Fibroblast of lung (primary cell): ENCODE data around the gene AKTIP. TPM values are rescaled to one million over a fixed set of nuclear protein-coding genes. Genes with fewer than 3 reads are reported as not detected.
A peak's percentile ranks its signal among the peaks of the same experiment; 100 is the strongest.

Experiments used
- DNase-seq, 2 donors: peaks; one replicate each; pipeline versions ENCODE4 v3.0.0 to v3.0.0-alpha.2; 2010; ENCODE audit warnings: low read depth in 2 of 2
- H2AFZ ChIP-seq: 2 replicates; pipeline ENCODE4 v1.5.1; 2012; ENCODE audit warnings: low read length, control low read depth, inconsistent platforms
- H3K27ac ChIP-seq: 2 replicates; pipeline ENCODE4 v1.5.1; 2011; ENCODE audit warnings: low read length, control low read depth; ENCODE audit not compliant: insufficient read depth
- H3K27me3 ChIP-seq: 2 replicates; pipeline ENCODE4 v1.5.1; 2011; ENCODE audit warnings: mild to moderate bottlenecking, low read length; ENCODE audit not compliant: control insufficient read depth, insufficient read depth
- H3K36me3 ChIP-seq: 2 replicates; pipeline ENCODE4 v1.5.1; 2011; ENCODE audit warnings: low read length; ENCODE audit not compliant: control insufficient read depth, insufficient read depth
- H3K4me1 ChIP-seq: 2 replicates; pipeline ENCODE4 v1.5.1; 2011; ENCODE audit warnings: low read length; ENCODE audit not compliant: control insufficient read depth, insufficient read depth; ENCODE audit errors: extremely low read depth
- H3K4me2 ChIP-seq: 2 replicates; pipeline ENCODE4 v1.5.1; 2011; ENCODE audit warnings: low read length, control low read depth; ENCODE audit not compliant: insufficient read depth; ENCODE audit errors: extremely low read depth
- H3K4me3 ChIP-seq, 4 experiments: fragments of 200-600 bp in 1 of 4; sonication (generic) in 1 of 4; replicated peaks in 1 of 4; 2 replicates each; pipeline ENCODE4 v1.5.1; 2011 to 2016; ENCODE audit warnings: low read length in 4 of 4, low read depth in 3 of 4, mild to moderate bottlenecking in 3 of 4, control low read depth in 2 of 4, inconsistent platforms in 1 of 4, mixed read lengths in 1 of 4; ENCODE audit not compliant: insufficient read depth in 1 of 4; ENCODE audit errors: control extremely low read depth in 1 of 4
- H3K79me2 ChIP-seq: 2 replicates; pipeline ENCODE4 v1.5.1; 2012; ENCODE audit warnings: mild to moderate bottlenecking, low read length, inconsistent platforms; ENCODE audit not compliant: control insufficient read depth, insufficient read depth
- H3K9ac ChIP-seq: 2 replicates; pipeline ENCODE4 v1.5.1; 2011; ENCODE audit warnings: mild to moderate bottlenecking, low read length, control low read depth; ENCODE audit not compliant: insufficient read depth
- H3K9me3 ChIP-seq: 2 replicates; pipeline ENCODE4 v1.5.1; 2012; ENCODE audit warnings: low read depth, low read length; ENCODE audit not compliant: control insufficient read depth, insufficient read depth
- H4K20me1 ChIP-seq: 2 replicates; pipeline ENCODE4 v1.5.1; 2011; ENCODE audit warnings: low read length; ENCODE audit not compliant: control insufficient read depth, insufficient read depth; ENCODE audit errors: extremely low read depth
- CTCF ChIP-seq, 2 donors: IDR thresholded peaks in 1 of 2; conservative IDR thresholded peaks in 1 of 2; 1 replicate in 1 of 2; 2 replicates in 1 of 2; pipeline ENCODE4 v1.5.1; 2011 to 2012; ENCODE audit warnings: low read length in 2 of 2, control low read depth in 1 of 2, inconsistent platforms in 1 of 2, low read depth in 1 of 2, mild to moderate bottlenecking in 1 of 2
- EZH2 ChIP-seq: IDR thresholded peaks from 2 replicates; pipeline ENCODE4 v1.5.1; 2012; ENCODE audit warnings: low read length, control low read depth, mild to moderate bottlenecking; ENCODE audit errors: missing control alignments
- polyA plus RNA-seq, 2 donors: library from polyadenylated mRNA; depleted of rRNA in 1 of 2; stranded (reverse) in 1 of 2; unstranded in 1 of 2; fragments of >200 nt; gene quantifications; 2 replicates each; pipeline ENCODE4 v1.2.1, GENCODE V29; 2011 to 2012; ENCODE audit warnings: missing spikeins in 1 of 2
- total RNA-seq: library from RNA; depleted of rRNA; stranded (reverse); fragments of >200 nt; gene quantifications from 2 replicates; pipeline ENCODE4 v1.2.1, GENCODE V29; 2014

Gene AKTIP
- total and polyA plus RNA-seq, 2 donors (not counting 1 experiment from before 2014, with no cell fraction given), result 21.3 to 28.0 TPM

GRCh38 chr16:53501216-53501859, 1.7 kb downstream of the AKTIP start:
- Histone ChIP-seq H3K36me3 (no peaks in the 10 kb centered on the region), H3K4me1 (peaks cover 10% of the 10 kb centered on the region), H4K20me1 (no peaks in the 10 kb centered on the region), H3K9ac (no peak overlapping the region), H2AFZ (no peak overlapping the region), H3K79me2 (no peaks in the 10 kb centered on the region), H3K27me3 (no peaks in the 10 kb centered on the region), H3K27ac (no peak overlapping the region), H3K4me3 (peak overlapping the region in 1 of 4 experiments; percentile 79), H3K9me3 (no peaks in the 10 kb centered on the region), H3K4me2 (peak overlapping the region; percentile 55)
- DNase-seq, result no peak
- TF ChIP-seq EZH2, result no peak
- TF ChIP-seq CTCF (conservative IDR thresholded peaks at IDR 0.05 in 1 of 2, IDR thresholded peaks at IDR 0.05 in 1 of 2; ENCODE audit: low read depth in 1 of 2, low read length in 2 of 2), result no peak

GRCh38 chr16:53498984-53499383, 4.0 kb downstream of the AKTIP start:
- H3K9me3 ChIP-seq, result no peaks in the 10 kb centered on the region
- TF ChIP-seq CTCF (conservative IDR thresholded peaks at IDR 0.05 in 1 of 2, IDR thresholded peaks at IDR 0.05 in 1 of 2; ENCODE audit: low read depth in 1 of 2, low read length in 2 of 2), result no peak
- TF ChIP-seq EZH2, result no peak
- H3K27ac ChIP-seq, result no peak overlapping the region

GRCh38 chr16:53495325-53495724, 7.7 kb downstream of the AKTIP start:
- Histone ChIP-seq H3K9me3 (no peaks in the 10 kb centered on the region), H3K9ac (no peak overlapping the region), H3K4me1 (no peaks in the 10 kb centered on the region), H3K36me3 (peaks cover 5% of the 10 kb centered on the region), H3K27ac (no peak overlapping the region), H3K27me3 (no peaks in the 10 kb centered on the region), H4K20me1 (no peaks in the 10 kb centered on the region), H3K79me2 (no peaks in the 10 kb centered on the region), H3K4me2 (no peak overlapping the region), H2AFZ (no peak overlapping the region), H3K4me3 (no peak overlapping the region)
- DNase-seq, result no peak
- TF ChIP-seq CTCF (conservative IDR thresholded peaks at IDR 0.05 in 1 of 2, IDR thresholded peaks at IDR 0.05 in 1 of 2; ENCODE audit: low read depth in 1 of 2, low read length in 2 of 2) (no peak), EZH2 (no peak)

More at GRCh38 chr16:53498984-53499383, 4.0 kb downstream of the AKTIP start:
- Histone ChIP-seq H4K20me1 (no peaks in the 10 kb centered on the region), H3K4me1 (peaks cover 3% of the 10 kb centered on the region), H3K4me3 (no peak overlapping the region), H2AFZ (no peak overlapping the region), H3K79me2 (no peaks in the 10 kb centered on the region), H3K27me3 (no peaks in the 10 kb centered on the region), H3K36me3 (no peaks in the 10 kb centered on the region), H3K9ac (no peak overlapping the region), H3K4me2 (no peak overlapping the region)
- no peak for DNase-seq
